ENCODE data around the gene YIF1A. TPM values are rescaled to one million over a fixed set of nuclear protein-coding genes. Genes with fewer than 3 reads are reported as not detected.

Gene YIF1A
- total and polyA plus RNA-seq, 12 donors, result 69.7 to 154 (median 99.5) TPM

- no peak for DNase-seq
- Histone ChIP-seq H3K36me3 (replicated peaks in 1 of 2) (peaks cover 0 to 49% of the 10 kb centered on the region in 2 donors), H3K9me3 (replicated peaks in 1 of 3) (no peaks in the 10 kb centered on the region), H3K27ac (no peak overlapping the region), H3K27me3 (no peaks in the 10 kb centered on the region), H3K4me1 (replicated peaks in 1 of 2) (peaks cover 6% of the 10 kb centered on the region in 2 donors), H3K4me3 (no peak overlapping the region)
- TF ChIP-seq POLR2A (IDR thresholded peaks at IDR 0.05) (no peak), CTCF (IDR thresholded peaks at IDR 0.05) (no peak)
- 86 to 96% (median 89%) methylated on average over 5 to 14 of the region's 14 CpGs for WGBS, 4 donors
- intact Hi-C loops (cut with DNase I), result no loop called here
These were observed 12.8 kb downstream of the YIF1A start for GRCh38 chr11:66275984-66276612.

- Histone ChIP-seq H3K4me1 (replicated peaks in 1 of 2) (peaks cover 6 to 7% of the 10 kb centered on the region in 2 donors), H3K36me3 (replicated peaks in 1 of 2) (peaks cover 0 to 55% of the 10 kb centered on the region in 2 donors), H3K27me3 (no peaks in the 10 kb centered on the region), H3K27ac (no peak overlapping the region), H3K4me3 (no peak overlapping the region), H3K9me3 (replicated peaks in 1 of 3) (no peaks in the 10 kb centered on the region)
- intact Hi-C loops (cut with DNase I), result no loop called here
- no peak for DNase-seq
- 90 to 97% (median 93%) methylated on average over 5 to 8 of the region's 8 CpGs for WGBS, 4 donors
- TF ChIP-seq POLR2A (IDR thresholded peaks at IDR 0.05) (no peak), CTCF (IDR thresholded peaks at IDR 0.05) (no peak)
These were observed 13.5 kb downstream of the YIF1A start for GRCh38 chr11:66275396-66275795.

GRCh38 chr11:66274219-66274618 is 14.7 kb downstream of the YIF1A start:
- no peaks in the 10 kb centered on the region for H3K27me3 ChIP-seq
- peaks cover 0 to 55% of the 10 kb centered on the region in 2 donors for H3K36me3 ChIP-seq (replicated peaks in 1 of 2)
- TF ChIP-seq POLR2A (IDR thresholded peaks at IDR 0.05) (no peak), CTCF (IDR thresholded peaks at IDR 0.05) (no peak)
- no peak overlapping the region for H3K27ac ChIP-seq
- intact Hi-C loops (cut with DNase I), result no loop called here
- H3K4me3 ChIP-seq, result no peak overlapping the region
- no peaks in the 10 kb centered on the region for H3K9me3 ChIP-seq (replicated peaks in 1 of 3)
- peaks cover 11 to 19% of the 10 kb centered on the region in 2 donors for H3K4me1 ChIP-seq (replicated peaks in 1 of 2)
- 43 to 100% (median 72%) methylated on average over 1 of the region's 1 CpG for WGBS, 4 donors
- no peak for DNase-seq

GRCh38 chr11:66272596-66272995 is 16.3 kb downstream of the YIF1A start:
- no peak overlapping the region for H3K27ac ChIP-seq
- no peak for DNase-seq
- H3K4me1 ChIP-seq (replicated peaks in 1 of 2), result peaks cover 8 to 21% of the 10 kb centered on the region in 2 donors
- TF ChIP-seq POLR2A (IDR thresholded peaks at IDR 0.05) (no peak), CTCF (IDR thresholded peaks at IDR 0.05) (no peak)
- intact Hi-C loops (cut with DNase I), result no loop called here
- peaks cover 0 to 55% of the 10 kb centered on the region in 2 donors for H3K36me3 ChIP-seq (replicated peaks in 1 of 2)
- H3K4me3 ChIP-seq, result no peak overlapping the region
- 86 to 100% (median 92%) methylated on average over 2 of the region's 2 CpGs for WGBS, 4 donors
- H3K9me3 ChIP-seq (replicated peaks in 1 of 3), result no peaks in the 10 kb centered on the region
- no peaks in the 10 kb centered on the region for H3K27me3 ChIP-seq

All from adrenal gland (tissue), 12 donors.